Neural cell (in vitro differentiated cells): ENCODE measurements around the gene ITFG2. TPM values are rescaled to one million over a fixed set of nuclear protein-coding genes. Genes with fewer than 3 reads are reported as not detected.

Source experiments
- H2AFZ ChIP-seq: fragments of 200-600, 300-800 bp; sonication (generic), shearing (Covaris generic); 2 replicates; pipeline ENCODE4 v1.6.0; 2014; ENCODE audit warnings: low read depth, mild to moderate bottlenecking, antibody characterized with exemption, low read length, moderate library complexity
- H3F3A ChIP-seq: fragments of 200-600 bp; shearing (Covaris generic); 2 replicates; pipeline ENCODE4 v1.6.1; 2016; ENCODE audit warnings: mild to moderate bottlenecking, moderate library complexity, mixed read lengths, antibody characterized with exemption, low read length; ENCODE audit not compliant: insufficient read depth, poor library complexity, severe bottlenecking
- H3K27ac ChIP-seq: fragments of 200-600, 300-800 bp; sonication (generic), shearing (Covaris generic); 2 replicates; pipeline ENCODE4 v1.5.1; 2014; ENCODE audit warnings: mild to moderate bottlenecking, low read length, moderate library complexity
- H3K27me3 ChIP-seq: fragments of 300-800, 200-600 bp; sonication (generic), shearing (Covaris generic); 2 replicates; pipeline ENCODE4 v1.6.0; 2014; ENCODE audit warnings: mild to moderate bottlenecking, low read depth, low read length, moderate library complexity; ENCODE audit not compliant: insufficient read depth
- H3K36me3 ChIP-seq: fragments of 300-800, 200-600 bp; sonication (generic), shearing (Covaris generic); 2 replicates; pipeline ENCODE4 v1.5.1; 2014; ENCODE audit warnings: mild to moderate bottlenecking, antibody characterized with exemption, low read length, moderate library complexity; ENCODE audit not compliant: insufficient read depth
- H3K4me2 ChIP-seq: fragments of 300-800, 200-600 bp; sonication (generic), shearing (Covaris generic); 2 replicates; pipeline ENCODE4 v1.6.0; 2014; ENCODE audit warnings: mild to moderate bottlenecking, low read length
- H3K4me3 ChIP-seq: fragments of 300-800, 200-600 bp; sonication (generic), shearing (Covaris generic); 2 replicates; pipeline ENCODE4 v1.5.1; 2014; ENCODE audit warnings: mild to moderate bottlenecking, low read length, moderate library complexity
- H3K79me2 ChIP-seq: fragments of 200-600 bp; shearing (Covaris generic); replicated peaks from 2 replicates; pipeline ENCODE4 v1.6.0; 2014; ENCODE audit warnings: mild to moderate bottlenecking, low read length, moderate library complexity; ENCODE audit not compliant: insufficient read depth
- H3K9ac ChIP-seq: fragments of 300-800, 200-600 bp; sonication (generic), shearing (Covaris generic); 2 replicates; pipeline ENCODE4 v1.6.1; 2016; ENCODE audit warnings: mild to moderate bottlenecking, low read length, mixed read lengths
- H3K9me2 ChIP-seq: fragments of 200-600 bp; shearing (Covaris generic); 2 replicates; pipeline ENCODE4 v1.6.1; 2016; ENCODE audit warnings: mild to moderate bottlenecking, low read length, mixed read lengths; ENCODE audit not compliant: insufficient read depth
- H3K9me3 ChIP-seq: fragments of 200-600, 300-800 bp; sonication (generic), shearing (Covaris generic); 2 replicates; pipeline ENCODE4 v1.6.1; 2016; ENCODE audit warnings: mild to moderate bottlenecking, mixed run types, low read length, moderate library complexity, mixed read lengths
- H4K20me1 ChIP-seq: fragments of 200-600 bp; shearing (Covaris generic); 2 replicates; pipeline ENCODE4 v1.6.1; 2016; ENCODE audit warnings: mild to moderate bottlenecking, mixed run types; ENCODE audit not compliant: insufficient read depth
- CTCF ChIP-seq: fragments of 450-650 bp; IDR thresholded peaks from 2 replicates; pipeline ENCODE4 v1.5.1; 2014; ENCODE audit warnings: antibody characterized with exemption, mild to moderate bottlenecking, moderate library complexity; ENCODE audit not compliant: poor library complexity, severe bottlenecking
- EP300 ChIP-seq: fragments of 450-650 bp; conservative IDR thresholded peaks from 2 replicates; pipeline ENCODE4 v1.6.1; 2014; ENCODE audit warnings: antibody characterized with exemption, mild to moderate bottlenecking, moderate library complexity; ENCODE audit not compliant: poor library complexity, severe bottlenecking
- EZH2 ChIP-seq: fragments of 200-600, 300-800 bp; shearing (Covaris generic), sonication (generic); IDR thresholded peaks from 2 replicates; pipeline ENCODE4 v1.6.1; 2014; ENCODE audit warnings: antibody characterized with exemption, low read length, borderline replicate concordance, mild to moderate bottlenecking; ENCODE audit not compliant: insufficient read depth, poor library complexity, severe bottlenecking
- MXI1 ChIP-seq: fragments of 450-650 bp; conservative IDR thresholded peaks from 2 replicates; pipeline ENCODE4 v1.6.1; 2014; ENCODE audit warnings: antibody characterized with exemption, mild to moderate bottlenecking; ENCODE audit not compliant: poor library complexity, severe bottlenecking
- POLR2AphosphoS5 ChIP-seq: IDR thresholded peaks from 2 replicates; pipeline ENCODE4 v1.6.1; 2012
- RAD21 ChIP-seq: fragments of 450-650 bp; conservative IDR thresholded peaks from 2 replicates; pipeline ENCODE4 v1.6.1; 2014; ENCODE audit warnings: antibody characterized with exemption, mild to moderate bottlenecking, moderate library complexity
- REST ChIP-seq: IDR thresholded peaks from 2 replicates; pipeline ENCODE4 v1.6.1; 2012; ENCODE audit warnings: borderline replicate concordance
- SMC3 ChIP-seq: fragments of 450-650 bp; conservative IDR thresholded peaks from 2 replicates; pipeline ENCODE4 v1.6.1; 2014; ENCODE audit warnings: antibody characterized with exemption, mild to moderate bottlenecking, moderate library complexity; ENCODE audit not compliant: poor library complexity
- TAF1 ChIP-seq: IDR thresholded peaks from 2 replicates; pipeline ENCODE4 v1.6.1; 2012; ENCODE audit warnings: low read depth
- polyA plus RNA-seq: library from polyadenylated mRNA; depleted of rRNA; stranded (reverse); fragments of >200 nt; gene quantifications from 2 replicates; pipeline ENCODE4 v1.2.3, GENCODE V29; 2014

The ITFG2 gene
- polyA plus RNA-seq, 1 donor from 2014 or later: 22.2 TPM

- Histone ChIP-seq H3K4me2 (no peak overlapping the region), H3K79me2 (peaks cover 22% of the 10 kb centered on the region), H3K4me3 (no peak overlapping the region), H3F3A (peaks cover 4% of the 10 kb centered on the region), H3K27ac (no peak overlapping the region), H3K9ac (no peak overlapping the region), H3K27me3 (no peaks in the 10 kb centered on the region), H3K9me3 (no peaks in the 10 kb centered on the region), H2AFZ (no peak overlapping the region), H3K9me2 (no peaks in the 10 kb centered on the region), H4K20me1 (peaks cover 5% of the 10 kb centered on the region), H3K36me3 (peaks cover 19% of the 10 kb centered on the region)
- no peak for TF ChIP-seq MXI1
- TF ChIP-seq TAF1: no peak
- no peak for TF ChIP-seq SMC3
- TF ChIP-seq REST: no peak
- TF ChIP-seq EZH2: no peak
- TF ChIP-seq EP300: no peak
- no peak for TF ChIP-seq POLR2AphosphoS5
- TF ChIP-seq CTCF: no peak
- TF ChIP-seq RAD21: no peak
Observed at GRCh38 chr12:2800046-2800570, 12.4 kb upstream of the ITFG2 start.

GRCh38 chr12:2801044-2801783 is 11.3 kb upstream of the ITFG2 start:
- peaks cover 1% of the 10 kb centered on the region for H3F3A ChIP-seq
- peaks cover 5% of the 10 kb centered on the region for H4K20me1 ChIP-seq
- no peak for TF ChIP-seq CTCF
- no peak for TF ChIP-seq MXI1
- TF ChIP-seq EZH2: no peak
- TF ChIP-seq RAD21: no peak
- no peak for TF ChIP-seq EP300
- TF ChIP-seq TAF1: no peak
- TF ChIP-seq SMC3: no peak
- no peak for TF ChIP-seq REST
- TF ChIP-seq POLR2AphosphoS5: no peak
- no peak overlapping the region for H3K4me3 ChIP-seq
- H3K27me3 ChIP-seq: no peaks in the 10 kb centered on the region
- H2AFZ ChIP-seq: no peak overlapping the region
- peaks cover 17% of the 10 kb centered on the region for H3K79me2 ChIP-seq
- H3K27ac ChIP-seq: no peak overlapping the region
- no peak overlapping the region for H3K9ac ChIP-seq
- H3K4me2 ChIP-seq: no peak overlapping the region
- H3K36me3 ChIP-seq: peaks cover 19% of the 10 kb centered on the region
- no peaks in the 10 kb centered on the region for H3K9me3 ChIP-seq
- no peaks in the 10 kb centered on the region for H3K9me2 ChIP-seq
